LNCaP clone FGC (cell line): Measurements from ENCODE around the gene EYA3.

Experiments used
- DNase-seq: peaks from one replicate; pipeline ENCODE4 v3.0.0-alpha.2; 2011; ENCODE audit warnings: low read depth
- H3K4me3 ChIP-seq: 2 replicates; pipeline ENCODE4 v1.5.1; 2011; ENCODE audit warnings: mild to moderate bottlenecking, low read depth, low read length, control low read depth
- TF ChIP-seq, protein P1 (sequence below): IDR thresholded peaks from 2 replicates; pipeline ENCODE4 v1.5.1; 2012; ENCODE audit warnings: mild to moderate bottlenecking; ENCODE audit not compliant: control insufficient read depth, insufficient read depth; ENCODE audit errors: extremely low read depth

The EYA3 gene

DNA sequence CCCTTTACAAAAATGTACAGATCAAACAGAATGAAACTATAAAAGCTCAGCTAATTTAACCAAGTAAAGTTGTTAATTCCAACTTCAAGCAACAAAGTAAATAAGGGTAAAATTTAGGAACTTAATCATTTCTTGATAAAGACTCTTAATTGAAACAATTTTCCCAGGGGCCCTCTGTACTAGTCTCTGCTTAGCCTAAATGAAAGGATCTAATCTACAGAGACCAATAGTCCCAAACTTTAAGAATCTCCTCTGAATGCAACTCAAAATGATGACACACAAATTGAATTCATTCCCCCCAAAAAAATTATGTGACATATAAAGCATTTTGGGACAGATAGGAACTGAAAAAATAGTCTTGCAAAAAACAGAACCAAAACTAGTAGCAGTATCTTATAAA, 16.6 kb downstream of the EYA3 start:
- no peak overlapping the region for H3K4me3 ChIP-seq
- TF ChIP-seq, protein P1, sequence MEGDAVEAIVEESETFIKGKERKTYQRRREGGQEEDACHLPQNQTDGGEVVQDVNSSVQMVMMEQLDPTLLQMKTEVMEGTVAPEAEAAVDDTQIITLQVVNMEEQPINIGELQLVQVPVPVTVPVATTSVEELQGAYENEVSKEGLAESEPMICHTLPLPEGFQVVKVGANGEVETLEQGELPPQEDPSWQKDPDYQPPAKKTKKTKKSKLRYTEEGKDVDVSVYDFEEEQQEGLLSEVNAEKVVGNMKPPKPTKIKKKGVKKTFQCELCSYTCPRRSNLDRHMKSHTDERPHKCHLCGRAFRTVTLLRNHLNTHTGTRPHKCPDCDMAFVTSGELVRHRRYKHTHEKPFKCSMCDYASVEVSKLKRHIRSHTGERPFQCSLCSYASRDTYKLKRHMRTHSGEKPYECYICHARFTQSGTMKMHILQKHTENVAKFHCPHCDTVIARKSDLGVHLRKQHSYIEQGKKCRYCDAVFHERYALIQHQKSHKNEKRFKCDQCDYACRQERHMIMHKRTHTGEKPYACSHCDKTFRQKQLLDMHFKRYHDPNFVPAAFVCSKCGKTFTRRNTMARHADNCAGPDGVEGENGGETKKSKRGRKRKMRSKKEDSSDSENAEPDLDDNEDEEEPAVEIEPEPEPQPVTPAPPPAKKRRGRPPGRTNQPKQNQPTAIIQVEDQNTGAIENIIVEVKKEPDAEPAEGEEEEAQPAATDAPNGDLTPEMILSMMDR = no peak
- DNase-seq = no peak

DNA sequence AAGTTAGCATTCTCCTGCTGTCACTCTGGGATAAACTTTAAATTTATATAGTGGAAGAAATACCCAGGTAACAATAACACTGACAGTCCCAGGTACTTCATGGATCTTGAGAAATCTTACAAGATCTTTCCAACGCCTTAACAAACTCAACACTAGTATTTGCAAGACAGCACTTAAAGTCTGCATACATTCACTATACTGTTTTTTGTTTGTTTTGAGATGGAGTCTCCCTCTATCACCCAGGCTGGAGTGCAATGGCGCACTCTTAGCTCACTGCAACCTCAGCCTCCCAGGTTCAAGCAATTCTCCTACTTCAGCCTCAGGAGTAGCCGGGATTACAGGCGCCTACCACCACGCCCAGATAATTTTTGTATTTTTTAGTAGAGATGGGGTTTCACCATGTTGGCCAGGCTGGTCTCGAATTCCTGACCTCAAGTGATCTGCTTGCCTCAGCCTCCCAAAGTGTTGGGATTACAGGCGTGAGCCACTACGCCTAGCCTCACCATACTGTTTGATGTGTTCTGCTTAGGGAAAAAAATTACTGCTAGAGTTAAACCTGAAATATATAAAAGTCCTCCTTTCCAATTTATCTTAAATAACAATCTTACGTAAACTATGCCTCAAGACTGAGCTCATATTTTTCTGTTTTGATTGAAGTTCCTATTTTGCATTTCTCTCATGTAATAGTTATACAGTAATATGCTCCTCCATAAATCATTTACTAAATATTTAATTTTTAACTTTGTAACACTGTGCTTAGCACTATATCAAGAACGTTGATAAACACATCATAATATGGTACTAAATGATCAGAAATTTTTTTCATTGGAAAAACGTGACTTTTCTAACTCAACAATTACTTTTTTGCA, 17.5 kb downstream of the EYA3 start:
- TF ChIP-seq, protein P1 = no peak
- no peak for DNase-seq
- H3K4me3 ChIP-seq = no peak overlapping the region

- DNase-seq = no peak
- no peak overlapping the region for H3K4me3 ChIP-seq
- TF ChIP-seq, protein P1 = no peak
Measured at GRCh38 chr1:28067523-28068090, 20.8 kb downstream of the EYA3 start.

DNA sequence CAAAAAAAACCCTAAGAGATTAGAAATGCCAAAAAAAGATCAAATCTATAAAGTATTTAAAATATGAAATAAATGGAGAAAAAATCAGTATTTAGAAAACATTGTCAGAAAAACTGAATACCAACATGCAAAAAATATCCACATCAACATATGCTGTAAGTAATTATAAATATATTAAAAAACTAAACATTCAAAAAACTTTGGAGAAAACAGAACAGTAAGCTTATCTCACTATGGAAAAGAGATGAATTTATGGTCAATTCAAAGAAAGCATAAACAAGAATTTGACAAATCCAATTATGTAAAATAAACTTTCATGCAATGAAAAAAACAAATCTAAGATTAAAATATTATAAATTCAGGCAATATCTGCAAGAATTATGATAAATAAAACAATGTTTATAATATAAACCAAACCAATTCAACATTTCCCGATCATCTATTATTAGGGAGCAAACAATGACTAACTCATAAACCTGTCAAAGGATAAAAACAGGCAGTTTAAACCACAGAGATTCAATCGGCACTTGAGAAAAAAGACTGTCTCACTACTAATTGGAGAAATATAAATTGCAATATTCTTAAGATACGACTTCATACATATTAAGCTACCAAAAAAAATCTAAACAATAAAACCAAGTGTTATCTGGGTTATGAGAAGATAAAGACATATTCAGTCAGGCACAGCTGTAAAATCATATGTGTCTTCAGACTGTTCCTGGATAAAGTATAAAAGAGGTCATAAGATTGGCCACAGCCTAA, 21.8 kb downstream of the EYA3 start:
- DNase-seq = no peak
- TF ChIP-seq, protein P1 = no peak
- no peak overlapping the region; the same call in 1 of the 2 replicates for H3K4me3 ChIP-seq

DNA sequence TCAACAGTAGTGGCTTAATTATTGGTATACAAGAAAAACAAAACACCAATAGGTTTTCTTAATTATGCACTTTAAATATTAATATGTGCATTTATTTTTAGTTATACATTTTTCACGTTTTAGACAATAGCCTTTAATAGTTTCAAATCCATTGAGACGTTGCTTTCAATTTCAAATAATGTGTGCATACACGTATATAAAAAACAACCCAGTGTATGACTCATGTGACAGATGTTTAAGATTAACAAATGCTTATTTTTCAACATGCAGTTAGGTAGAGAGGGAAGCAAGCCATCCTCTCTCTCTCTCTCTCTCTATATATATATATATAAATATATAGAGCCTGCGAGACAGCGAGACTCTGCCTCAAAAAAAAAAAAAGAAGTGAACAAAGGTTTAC, 24.3 kb downstream of the EYA3 start:
- DNase-seq = no peak
- TF ChIP-seq, protein P1 = no peak
- no peak overlapping the region for H3K4me3 ChIP-seq

DNA sequence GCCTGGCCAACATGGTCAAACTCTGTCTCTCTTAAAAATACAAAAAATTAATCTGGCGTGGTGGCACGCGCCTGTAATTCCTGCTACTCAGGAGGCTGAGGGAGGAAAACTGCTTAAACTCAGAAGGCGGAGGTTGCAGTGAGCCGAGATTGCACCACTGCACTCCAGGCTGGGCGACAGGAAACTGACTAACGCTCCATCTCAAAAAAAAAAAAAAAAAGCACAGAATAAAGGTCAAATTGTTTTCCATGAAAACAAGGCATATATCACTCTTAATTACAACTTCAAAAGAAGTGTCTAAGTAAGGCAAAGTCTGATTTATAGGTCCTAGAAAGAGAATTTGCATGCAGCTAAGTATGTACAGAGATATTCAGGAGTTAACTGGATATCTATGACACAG, 25.6 kb downstream of the EYA3 start:
- TF ChIP-seq, protein P1 = no peak
- H3K4me3 ChIP-seq = no peak overlapping the region
- no peak for DNase-seq
